Mucosa of descending colon (tissue), 3 donors: ENCODE results near the gene IDH3G. TPM values are rescaled to one million over a fixed set of nuclear protein-coding genes. Genes with fewer than 3 reads are reported as not detected.

Source experiments
- ATAC-seq: fragments of 200-7000 bp; cut with Tn5 transposase; one replicate; pipeline ENCODE4 v1.9.1; 2020; ENCODE audit warnings: mild to moderate bottlenecking, moderate library complexity
- DNase-seq, 3 donors: peaks; one replicate each; pipeline ENCODE4 v3.0.0-alpha.2; 2020
- H3K36me3 ChIP-seq: fragments of 200-600 bp; one replicate; pipeline ENCODE4 v1.8.0; 2021; ENCODE audit warnings: low read depth, mild to moderate bottlenecking
- H3K4me1 ChIP-seq: fragments of 200-600 bp; one replicate; pipeline ENCODE4 v1.8.0; 2021; ENCODE audit warnings: low read depth, mild to moderate bottlenecking
- H3K4me3 ChIP-seq: fragments of 200-600 bp; one replicate; pipeline ENCODE4 v1.8.0; 2021; ENCODE audit warnings: mild to moderate bottlenecking
- H3K9me3 ChIP-seq: fragments of 200-600 bp; one replicate; pipeline ENCODE4 v1.8.0; 2021; ENCODE audit warnings: mild to moderate bottlenecking
- intact Hi-C, 2 donors: fragments of 100-400 bp; cut with DNase I in 1 of 2; cut with micrococcal nuclease in 1 of 2; formaldehyde crosslinking; loops; one replicate each; pipeline versions ENCODE4 v1.11.0 to v1.11.1; 2022; cut with DNase I, micrococcal nuclease
- long read RNA-seq, 2 donors: library from polyadenylated mRNA; unstranded; transcript quantifications; one replicate each; pipeline ENCODE4 v2.0.0, GENCODE V29; 2019 to 2021
- total RNA-seq, 3 donors: library from RNA; stranded (reverse); fragmentation: NEBNext Ultra II Directional in 2 of 3; extraction: Animal tissue kit (Norgen Biotek cat#: 25700) in 2 of 3; gene quantifications; one replicate each; pipeline versions ENCODE4 v1.2.1 to v1.2.4, GENCODE V29; 2021 to 2023
- TF ChIP-seq, protein P1 (sequence below): fragments of 200-600 bp; IDR thresholded peaks from one replicate; pipeline ENCODE4 v1.8.0; 2022; ENCODE audit warnings: antibody characterized with exemption, mild to moderate bottlenecking
- donor health status: DM: no; HTN: no; CAD: no; lungs with moderate emphysema.
- donor health status: DM: no; HTN: no; CAD: no.
- donor health status: DM: no; HTN: yes; CAD: no.

The IDH3G gene
- 10 to 100 TPM; 57.8 to 89.9 (median 79.3) TPM for total RNA-seq
- long read RNA-seq, donor 1, partial matches to known transcripts = 11 of 110 reads
- long read RNA-seq, donor 1, other reads (novel, unspliced or antisense) = 99 of 110 reads
- long read RNA-seq, donor 2, partial matches to known transcripts = 5 of 113 reads
- long read RNA-seq, donor 2, other reads (novel, unspliced or antisense) = 107 of 113 reads

DNA sequence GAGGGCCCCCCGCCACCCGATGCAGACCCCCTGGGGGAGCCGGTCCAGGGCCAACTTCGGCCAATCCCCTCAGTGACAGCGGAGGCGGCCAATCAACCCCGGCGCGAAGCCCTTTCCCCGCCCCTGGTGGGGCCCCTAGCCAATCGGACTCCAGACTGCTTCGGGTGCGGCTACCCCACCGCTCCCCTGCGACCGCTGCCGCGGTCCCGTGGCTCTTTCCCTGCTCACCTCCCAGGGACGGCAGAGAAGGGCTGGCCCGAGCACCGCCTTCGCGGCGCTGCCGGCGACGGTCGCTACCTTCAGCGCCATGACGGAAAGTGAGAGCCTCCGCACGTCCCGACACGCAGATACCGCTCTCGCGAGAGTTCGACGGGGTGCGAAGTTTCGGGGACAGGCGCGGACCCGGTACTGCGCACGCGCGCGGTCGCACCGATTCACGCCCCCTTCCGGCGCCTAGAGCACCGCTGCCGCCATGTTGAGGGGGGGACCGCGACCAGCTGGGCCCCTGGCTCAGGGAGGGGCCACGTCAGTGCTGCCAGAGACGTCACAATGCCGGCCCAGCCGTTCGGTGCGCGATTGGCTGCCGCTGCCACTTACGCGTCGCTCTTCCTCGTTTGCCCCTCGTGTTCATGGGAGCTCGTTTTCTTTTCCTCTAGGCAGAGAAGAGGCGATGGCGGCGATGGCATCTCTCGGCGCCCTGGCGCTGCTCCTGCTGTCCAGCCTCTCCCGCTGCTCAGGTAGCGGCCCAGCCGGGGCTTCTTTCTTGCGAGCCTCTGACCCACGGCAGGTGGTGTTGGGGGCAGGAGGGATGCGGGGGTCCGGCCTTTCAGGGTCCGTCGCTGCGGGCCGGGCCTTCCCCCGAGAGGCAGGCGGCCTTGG lies at the start of gene IDH3G, which contains the start of gene SSR4:
Gene IDH3G (minus strand): TSS at position 358 of the 879 bp plus-strand sequence. CDS start 49 bp downstream, at position 309.
Gene SSR4 (plus strand): TSS at position 651 of the 879 bp plus-strand sequence. CDS start 20 bp downstream, at position 671.
- Histone ChIP-seq H3K4me3 (peak within 1 kb of the TSS; percentile 51), H3K4me1 (peaks cover 3% of the 10 kb centered on the region), H3K36me3 (no peaks in the 10 kb centered on the region), H3K9me3 (no peaks in the 10 kb centered on the region)
- intact Hi-C loops = no loop called here
- DNase-seq (peak; percentile 92 to 96 (median 95)), ATAC-seq (peak; percentile 93)
- TF ChIP-seq, protein P1, sequence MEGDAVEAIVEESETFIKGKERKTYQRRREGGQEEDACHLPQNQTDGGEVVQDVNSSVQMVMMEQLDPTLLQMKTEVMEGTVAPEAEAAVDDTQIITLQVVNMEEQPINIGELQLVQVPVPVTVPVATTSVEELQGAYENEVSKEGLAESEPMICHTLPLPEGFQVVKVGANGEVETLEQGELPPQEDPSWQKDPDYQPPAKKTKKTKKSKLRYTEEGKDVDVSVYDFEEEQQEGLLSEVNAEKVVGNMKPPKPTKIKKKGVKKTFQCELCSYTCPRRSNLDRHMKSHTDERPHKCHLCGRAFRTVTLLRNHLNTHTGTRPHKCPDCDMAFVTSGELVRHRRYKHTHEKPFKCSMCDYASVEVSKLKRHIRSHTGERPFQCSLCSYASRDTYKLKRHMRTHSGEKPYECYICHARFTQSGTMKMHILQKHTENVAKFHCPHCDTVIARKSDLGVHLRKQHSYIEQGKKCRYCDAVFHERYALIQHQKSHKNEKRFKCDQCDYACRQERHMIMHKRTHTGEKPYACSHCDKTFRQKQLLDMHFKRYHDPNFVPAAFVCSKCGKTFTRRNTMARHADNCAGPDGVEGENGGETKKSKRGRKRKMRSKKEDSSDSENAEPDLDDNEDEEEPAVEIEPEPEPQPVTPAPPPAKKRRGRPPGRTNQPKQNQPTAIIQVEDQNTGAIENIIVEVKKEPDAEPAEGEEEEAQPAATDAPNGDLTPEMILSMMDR = no peak

DNA sequence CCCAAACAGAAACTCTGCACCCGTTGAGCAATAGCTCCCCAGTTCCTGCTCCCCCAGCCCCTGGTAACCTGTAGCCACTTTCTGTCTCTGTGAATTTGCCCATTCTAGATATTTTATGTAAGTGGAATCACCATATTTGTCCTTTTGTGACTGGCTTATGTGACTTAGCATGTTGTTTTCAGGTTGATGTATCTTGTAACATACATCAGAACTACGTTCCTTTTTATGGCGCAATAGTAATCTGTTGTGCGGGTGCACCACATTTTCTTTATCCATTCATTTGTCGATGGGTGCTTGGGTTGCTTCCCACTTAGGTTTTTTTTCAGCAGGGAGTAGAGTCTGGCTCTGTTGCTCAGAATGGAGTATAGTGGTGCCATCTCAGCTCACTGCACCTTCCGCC lies 42.7 kb upstream of the IDH3G start:
- Histone ChIP-seq H3K4me3 (no peak overlapping the region), H3K36me3 (no peaks in the 10 kb centered on the region), H3K9me3 (no peaks in the 10 kb centered on the region), H3K4me1 (no peaks in the 10 kb centered on the region)
- ATAC-seq (no peak), DNase-seq (no peak)
- intact Hi-C loops = no loop called here
- TF ChIP-seq, protein P1 = no peak

DNA sequence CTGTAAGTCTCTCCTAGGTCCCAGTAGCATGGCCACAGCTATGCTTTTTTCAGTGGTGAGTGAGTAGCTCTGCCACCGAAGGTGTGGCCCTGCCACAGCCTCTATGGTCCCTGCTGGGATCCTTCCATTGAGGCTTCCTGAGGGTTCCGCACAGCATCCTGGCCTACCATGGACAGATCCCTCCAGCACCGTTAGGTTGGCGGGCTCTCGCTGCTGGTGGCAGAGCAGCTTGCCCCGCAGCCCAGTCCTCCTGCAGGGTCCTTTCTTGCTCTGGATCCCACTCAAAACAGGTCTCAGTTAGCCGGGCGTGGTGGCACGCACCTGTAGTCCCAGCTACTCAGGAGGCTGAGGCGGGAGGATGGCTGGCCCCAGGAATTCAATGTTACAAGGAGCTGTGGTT lies 38.6 kb upstream of the IDH3G start:
- intact Hi-C loops = no loop called here
- TF ChIP-seq, protein P1 = no peak
- ATAC-seq = no peak

DNA sequence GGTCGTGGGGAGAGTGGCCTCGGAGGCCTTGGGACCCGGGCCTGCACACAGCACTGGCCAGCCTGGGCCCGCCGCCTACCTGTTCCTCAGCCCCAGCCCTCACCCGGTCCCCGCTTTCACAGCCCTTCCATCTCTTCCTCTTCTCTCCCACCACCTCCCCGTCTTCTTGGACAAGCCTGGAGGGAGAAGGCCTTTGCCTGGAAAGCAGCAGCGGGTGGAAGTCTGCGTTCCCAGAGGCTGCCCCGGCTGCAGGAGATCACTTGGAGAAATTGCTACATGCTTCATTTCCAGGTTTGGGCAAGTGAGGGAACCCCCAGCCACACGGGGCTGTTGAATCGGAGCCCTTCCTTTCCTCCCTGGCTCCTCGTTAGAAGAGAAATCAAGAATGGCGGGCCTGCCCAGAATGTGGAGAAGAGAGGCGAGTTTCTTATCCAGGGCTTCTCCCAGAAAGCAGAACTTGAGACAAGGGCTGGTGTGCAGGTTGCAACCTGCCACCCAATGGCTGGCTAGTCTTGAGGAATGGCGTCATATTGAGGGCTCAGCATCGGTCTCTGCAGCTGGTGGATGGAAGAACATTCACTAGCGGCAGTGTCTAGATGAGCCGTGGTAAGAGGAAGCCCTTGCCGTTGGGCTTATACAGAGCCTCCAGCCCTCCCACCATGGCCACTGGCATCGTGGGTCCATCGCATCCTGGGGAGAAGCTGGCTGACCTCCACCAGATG lies 37.4 kb upstream of the IDH3G start:
- H3K4me3 ChIP-seq = no peak overlapping the region
- DNase-seq = no peak
- no peaks in the 10 kb centered on the region for H3K4me1 ChIP-seq
- H3K9me3 ChIP-seq = no peaks in the 10 kb centered on the region
- no peaks in the 10 kb centered on the region for H3K36me3 ChIP-seq
- ATAC-seq = no peak
- intact Hi-C loops = no loop called here
- TF ChIP-seq, protein P1 = no peak

More for the DNA sequence above, 38.6 kb upstream of the IDH3G start:
- Histone ChIP-seq H3K9me3 (no peaks in the 10 kb centered on the region), H3K36me3 (no peaks in the 10 kb centered on the region), H3K4me3 (no peak overlapping the region), H3K4me1 (no peaks in the 10 kb centered on the region)
- no peak for DNase-seq

DNA sequence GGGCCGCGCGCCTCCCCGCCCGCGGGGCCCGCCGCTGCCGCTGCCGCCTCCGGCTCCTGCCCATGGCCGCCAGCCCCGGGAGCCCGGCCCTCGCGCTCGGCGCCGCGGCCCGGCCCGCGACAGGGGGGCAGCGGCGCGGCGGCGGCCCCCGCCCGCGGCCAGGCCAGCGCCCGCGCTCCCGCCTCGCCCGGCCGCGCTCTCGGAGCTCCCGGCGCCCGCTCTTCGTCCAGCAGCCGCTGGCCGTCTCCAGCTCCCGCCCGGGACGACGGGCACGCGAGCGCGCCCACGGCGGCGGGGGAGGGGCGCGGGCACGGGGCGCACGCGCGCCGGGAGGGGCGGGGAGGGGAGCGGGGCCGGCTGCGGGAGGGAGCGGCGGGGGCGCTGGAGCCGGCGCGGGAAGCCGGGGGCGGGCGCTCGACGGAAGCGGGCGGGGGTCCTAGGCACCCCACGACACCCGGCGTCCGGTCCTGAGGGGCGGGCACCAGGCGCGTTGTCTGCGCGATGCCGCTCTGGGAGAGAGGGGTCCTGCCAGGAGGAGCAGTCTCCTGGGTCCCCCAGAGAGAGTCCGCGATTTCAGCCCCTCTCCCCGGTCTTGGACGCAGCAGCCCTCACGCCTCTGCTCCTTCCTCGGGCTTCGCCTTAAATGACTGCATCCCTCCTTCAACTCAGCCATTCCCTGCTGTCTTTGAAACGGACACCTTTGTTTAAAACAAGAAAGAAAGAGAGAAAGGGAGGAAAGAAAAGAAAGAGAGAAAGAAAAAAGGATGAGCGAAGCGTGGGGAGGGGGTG lies 36.7 kb upstream of the IDH3G start:
- TF ChIP-seq, protein P1 = no peak
- intact Hi-C loops = no loop called here
- no peaks in the 10 kb centered on the region for H3K4me1 ChIP-seq
- DNase-seq (no peak), ATAC-seq (no peak)
- no peaks in the 10 kb centered on the region for H3K9me3 ChIP-seq
- no peak overlapping the region for H3K4me3 ChIP-seq
- H3K36me3 ChIP-seq = no peaks in the 10 kb centered on the region
